CD4-positive, alpha-beta T cell treated with Interleukin-15 for 1 hour (primary cell): Measurements from ENCODE around the gene RAD9A.
A peak's percentile ranks its signal among the peaks of the same experiment; 100 is the strongest.

Source experiments
- DNase-seq: peaks from one replicate; pipeline ENCODE4 v3.0.0-alpha.2; 2020

Gene RAD9A

GRCh38 chr11:67357831-67358670, 33.7 kb upstream of the RAD9A start:
- no peak for DNase-seq

DNA sequence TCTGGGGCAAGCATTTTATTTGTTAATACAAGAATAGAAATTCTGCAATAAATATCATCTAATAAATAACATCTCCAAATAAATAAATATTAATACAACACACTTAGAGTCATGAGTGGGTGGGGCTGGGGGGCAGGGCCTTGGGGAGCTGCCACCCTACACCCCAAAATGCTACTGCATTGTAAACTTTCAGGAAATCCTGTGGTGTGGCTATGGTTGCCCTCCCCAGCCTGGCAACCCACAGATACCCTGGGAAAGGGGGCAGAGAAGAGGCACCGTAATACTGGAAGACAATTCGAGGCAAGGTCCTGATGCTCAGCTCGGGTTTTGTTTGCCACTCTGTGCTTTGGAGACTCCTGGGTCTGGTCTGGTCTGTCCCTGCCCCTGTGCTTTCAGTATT, 27.6 kb upstream of the RAD9A start:
- DNase-seq, result no peak

GRCh38 chr11:67364783-67365722, 26.7 kb upstream of the RAD9A start:
- no peak for DNase-seq

DNA sequence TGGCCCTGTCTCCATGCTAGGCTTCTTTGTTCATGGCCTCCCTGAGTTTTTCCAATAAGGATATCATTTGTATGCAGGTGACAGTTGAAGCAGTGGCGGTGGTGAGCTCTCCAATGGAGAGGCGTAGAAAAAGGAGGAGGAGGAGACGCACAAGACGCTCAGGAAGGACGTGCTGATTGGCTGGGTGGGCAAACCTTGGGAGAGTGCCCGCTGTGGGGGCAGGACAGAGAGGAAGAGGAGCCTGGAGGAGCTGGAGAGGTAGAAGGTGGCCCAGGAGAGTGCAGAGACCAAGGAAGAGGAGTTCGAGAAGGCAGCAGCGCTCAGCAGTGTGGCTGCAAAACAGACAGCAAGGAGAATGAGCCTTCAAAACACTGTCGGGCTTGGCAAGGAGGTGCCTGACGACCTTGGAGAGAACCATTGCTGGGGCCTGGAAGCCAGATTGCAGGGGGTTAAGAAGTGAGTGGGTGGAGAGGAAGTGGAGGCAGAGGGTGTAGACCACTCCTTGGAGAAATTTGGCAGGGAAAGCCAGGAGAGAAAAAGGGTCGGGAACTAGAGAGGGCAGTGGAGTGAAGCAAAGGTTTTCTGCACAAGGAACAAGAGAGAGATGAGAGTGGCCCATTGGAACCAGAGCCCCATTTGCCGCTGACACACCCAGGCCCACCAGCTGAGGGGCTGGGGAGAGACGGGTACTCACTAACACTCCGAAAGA, 25.9 kb upstream of the RAD9A start:
- no peak for DNase-seq

DNA sequence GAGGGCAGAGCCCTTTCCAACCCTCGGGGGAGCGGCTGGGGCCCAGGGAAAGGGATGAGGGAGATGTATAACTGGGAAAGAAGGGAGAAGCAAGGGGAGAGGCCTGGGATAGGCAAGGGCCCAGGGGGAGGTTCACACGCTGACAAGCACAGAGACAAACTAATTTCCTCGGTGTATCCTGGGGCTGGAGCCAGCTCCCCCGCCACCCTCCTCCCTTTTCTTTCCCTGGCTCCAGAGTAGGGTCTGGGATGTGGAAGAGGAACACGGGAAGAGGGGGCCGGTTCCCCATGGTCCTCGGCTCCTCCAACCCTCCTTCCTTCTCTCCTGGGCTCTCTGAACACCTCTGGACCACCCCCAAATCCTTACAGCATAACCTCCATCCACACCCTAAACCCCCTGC, 25.2 kb upstream of the RAD9A start:
- no peak for DNase-seq

DNA sequence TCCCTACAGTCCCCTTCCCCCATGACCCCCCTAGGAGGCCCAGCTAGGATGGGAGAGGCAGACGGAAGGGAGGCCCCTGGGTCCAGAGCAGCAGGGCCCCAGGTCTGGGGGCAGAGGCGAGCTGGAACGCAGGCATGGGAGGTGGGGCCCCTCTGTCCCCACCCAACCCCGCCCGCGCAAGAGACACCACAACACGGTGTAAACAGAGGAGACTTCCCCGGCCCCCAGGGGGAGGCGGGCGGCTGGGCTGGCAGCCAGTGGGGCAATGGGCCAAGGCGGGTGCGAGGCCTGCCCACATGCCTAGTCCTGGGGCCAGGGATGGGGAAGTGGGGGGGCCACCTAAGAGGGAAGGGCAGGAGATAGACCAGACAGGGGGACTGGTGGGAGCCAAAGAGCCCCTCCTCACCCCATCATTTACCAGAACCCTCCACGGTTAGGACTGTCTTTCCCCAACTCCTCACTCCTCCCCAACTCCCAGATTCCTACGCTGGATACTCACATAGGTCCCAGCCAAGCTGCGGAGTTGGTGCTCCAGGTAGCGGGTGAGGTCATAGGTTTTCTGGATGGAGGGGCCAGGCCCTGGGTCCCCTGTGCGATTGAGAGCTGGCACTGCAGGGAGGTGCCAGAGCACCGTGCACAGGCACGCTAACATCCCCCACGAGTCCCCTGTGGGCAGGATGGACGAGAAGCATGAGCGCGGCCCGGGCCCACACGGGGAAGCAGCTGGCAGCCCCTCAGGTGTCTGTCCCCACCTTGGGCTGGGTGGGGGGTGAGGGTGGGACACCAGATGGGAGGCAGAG, 24.6 kb upstream of the RAD9A start:
- no peak for DNase-seq

DNA sequence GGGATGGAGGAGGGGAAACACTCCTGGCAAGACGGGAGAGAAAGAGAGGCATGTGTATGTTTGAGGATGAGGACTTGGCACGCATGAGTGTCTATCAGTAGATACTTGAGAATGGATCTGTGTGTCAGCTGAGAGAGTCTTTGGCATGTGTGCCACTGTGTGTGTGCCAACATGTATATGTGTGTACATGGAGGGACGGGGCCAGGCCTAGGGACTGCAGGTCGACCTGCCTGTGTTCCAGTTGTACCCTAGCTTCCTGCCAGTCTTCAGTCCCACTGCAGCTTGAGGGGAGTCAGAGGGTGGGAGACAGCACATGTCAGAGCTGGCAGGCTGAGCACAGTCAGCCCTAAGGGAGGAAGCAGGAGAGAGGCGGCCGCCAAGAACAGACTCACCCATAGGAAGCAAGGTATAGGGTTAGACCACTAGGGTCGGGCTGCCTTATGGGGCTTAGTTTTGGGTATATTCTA, 24.0 kb upstream of the RAD9A start:
- no peak for DNase-seq

- DNase-seq, result no peak
Observed at GRCh38 chr11:67368621-67369020, 23.2 kb upstream of the RAD9A start.

DNA sequence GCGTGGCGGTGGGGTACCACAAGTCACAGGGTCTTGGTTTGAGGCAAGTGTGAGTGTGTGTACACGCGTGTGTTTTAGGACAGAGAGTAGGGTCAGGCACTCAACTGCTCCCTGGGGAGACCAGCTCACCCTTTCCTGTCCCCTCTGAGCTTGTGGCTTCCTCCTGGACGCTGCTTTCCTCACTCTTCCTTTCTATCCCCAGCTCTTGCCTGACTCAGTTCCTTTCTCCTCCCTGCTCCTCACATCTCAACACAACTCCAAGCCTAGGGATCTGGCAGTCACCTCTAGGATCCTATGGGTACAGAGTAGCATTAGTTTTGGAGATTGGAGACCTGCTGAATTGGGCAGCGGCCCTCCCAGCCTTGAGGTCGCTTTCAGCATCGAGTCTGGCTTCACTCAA, 22.5 kb upstream of the RAD9A start:
- no peak for DNase-seq

- DNase-seq, result no peak
Observed at GRCh38 chr11:67369801-67370284, 21.9 kb upstream of the RAD9A start.

- no peak for DNase-seq
Observed at GRCh38 chr11:67370351-67371076, 21.3 kb upstream of the RAD9A start.

DNA sequence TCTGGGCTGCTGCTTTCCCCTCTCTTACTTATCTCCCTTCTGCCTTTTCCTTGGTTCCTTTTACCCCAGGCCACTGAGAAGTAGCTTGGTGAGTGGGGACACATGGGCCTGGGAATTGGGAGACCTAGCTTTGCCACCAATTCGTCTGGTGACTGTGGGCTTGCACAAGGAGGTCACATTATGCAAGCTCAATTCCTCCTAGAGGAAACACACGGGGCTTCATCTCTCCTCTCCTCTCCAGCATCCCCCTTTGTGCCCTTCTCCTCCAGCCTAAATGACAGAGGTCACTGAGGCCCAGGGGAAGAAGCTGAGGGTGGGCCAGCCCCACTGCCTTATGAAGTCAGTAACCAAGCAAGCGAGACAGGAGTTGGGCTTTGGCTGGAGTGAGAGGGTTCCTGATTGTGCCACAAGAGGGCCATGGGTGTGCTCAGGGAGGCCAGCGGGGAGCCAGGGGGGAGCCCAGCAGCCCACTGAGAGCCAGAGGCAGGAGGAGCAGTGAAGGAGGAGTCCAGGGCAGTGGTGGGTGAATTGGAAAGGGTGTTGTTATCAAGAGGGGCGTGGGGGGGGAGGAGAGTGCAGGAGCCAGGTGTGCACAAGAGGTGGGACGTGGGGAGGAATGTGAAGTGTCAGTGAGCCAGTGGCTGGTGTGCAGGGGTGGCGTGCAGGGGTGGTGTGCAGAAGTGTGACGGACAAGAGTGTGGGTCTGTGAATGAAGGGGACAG, 20.4 kb upstream of the RAD9A start:
- DNase-seq, result no peak

DNA sequence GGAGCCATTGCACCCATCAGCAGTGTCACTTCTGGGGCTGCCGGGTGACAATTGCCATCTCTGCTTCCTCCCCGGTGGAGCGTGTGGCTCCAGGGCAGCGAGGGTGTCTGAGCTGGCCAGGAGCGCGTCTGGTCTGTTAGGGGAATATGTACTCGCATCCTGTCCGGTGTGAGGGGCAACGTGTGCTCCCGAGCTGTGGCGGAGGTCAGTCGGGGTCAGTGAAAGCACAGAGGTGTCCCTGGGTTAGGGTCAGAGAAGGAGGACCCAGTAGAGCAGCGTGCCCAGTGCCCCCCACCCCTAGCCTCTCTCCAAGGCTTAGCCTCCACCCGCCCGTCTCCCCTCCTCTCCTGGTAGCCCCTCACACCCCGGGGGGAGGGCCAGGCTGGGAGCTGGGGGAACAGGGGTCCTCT, 19.9 kb upstream of the RAD9A start:
- DNase-seq, result no peak

- no peak for DNase-seq
Observed at GRCh38 chr11:67372321-67372992, 19.3 kb upstream of the RAD9A start.

GRCh38 chr11:67372993-67373647, 18.7 kb upstream of the RAD9A start, which contains the start of gene CLCF1:
TSS of gene CLCF1 (minus strand) at chr11:67373598. CDS start at chr11:67373539, 59 bp downstream.
- peak; percentile 55 for DNase-seq

DNA sequence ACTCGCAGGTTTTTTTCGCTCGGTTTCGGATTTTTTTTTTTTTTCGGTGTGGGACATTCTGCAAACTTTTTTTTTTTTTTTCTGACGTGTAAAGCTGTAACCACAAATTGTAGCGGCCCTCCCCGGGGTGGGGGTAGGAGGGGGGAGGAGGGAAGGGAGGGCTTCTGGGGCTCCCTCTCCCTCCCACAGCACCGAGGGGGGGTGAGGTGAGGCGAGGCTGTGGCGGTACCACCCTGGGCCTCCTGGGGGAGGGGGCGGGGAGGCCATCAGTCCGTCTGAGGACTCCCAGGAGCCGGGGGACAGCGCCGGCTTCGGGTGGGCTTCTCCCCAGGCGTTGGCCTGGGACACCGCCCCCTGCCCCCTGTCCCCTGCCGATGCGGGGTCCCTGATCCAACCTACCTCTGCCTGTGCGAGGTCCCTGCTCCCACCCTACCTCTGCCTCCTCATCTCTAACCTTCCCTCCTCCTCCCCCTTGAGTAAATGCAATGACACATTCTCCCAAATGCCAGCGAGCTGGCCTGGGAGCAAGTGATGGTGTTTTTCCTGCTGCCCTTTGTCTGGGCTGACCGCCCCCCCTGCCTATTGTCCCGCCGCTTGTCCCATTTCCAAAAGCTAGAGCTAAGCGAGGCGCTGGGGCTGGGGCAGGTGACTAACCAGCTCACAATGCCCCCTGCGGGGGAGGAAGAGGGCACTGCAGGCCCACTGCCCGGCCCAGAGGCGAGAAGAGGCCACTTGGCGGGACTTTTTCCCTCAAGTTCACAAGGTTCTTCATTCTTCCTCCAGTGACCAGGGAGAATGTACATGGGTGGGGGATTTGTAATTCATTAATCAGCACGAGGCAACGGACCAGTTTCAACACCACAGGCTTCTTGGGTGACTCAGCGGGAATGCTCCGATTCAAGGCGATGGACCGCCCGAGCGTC, 17.9 kb upstream of the RAD9A start:
- peak; percentile 92 for DNase-seq

DNA sequence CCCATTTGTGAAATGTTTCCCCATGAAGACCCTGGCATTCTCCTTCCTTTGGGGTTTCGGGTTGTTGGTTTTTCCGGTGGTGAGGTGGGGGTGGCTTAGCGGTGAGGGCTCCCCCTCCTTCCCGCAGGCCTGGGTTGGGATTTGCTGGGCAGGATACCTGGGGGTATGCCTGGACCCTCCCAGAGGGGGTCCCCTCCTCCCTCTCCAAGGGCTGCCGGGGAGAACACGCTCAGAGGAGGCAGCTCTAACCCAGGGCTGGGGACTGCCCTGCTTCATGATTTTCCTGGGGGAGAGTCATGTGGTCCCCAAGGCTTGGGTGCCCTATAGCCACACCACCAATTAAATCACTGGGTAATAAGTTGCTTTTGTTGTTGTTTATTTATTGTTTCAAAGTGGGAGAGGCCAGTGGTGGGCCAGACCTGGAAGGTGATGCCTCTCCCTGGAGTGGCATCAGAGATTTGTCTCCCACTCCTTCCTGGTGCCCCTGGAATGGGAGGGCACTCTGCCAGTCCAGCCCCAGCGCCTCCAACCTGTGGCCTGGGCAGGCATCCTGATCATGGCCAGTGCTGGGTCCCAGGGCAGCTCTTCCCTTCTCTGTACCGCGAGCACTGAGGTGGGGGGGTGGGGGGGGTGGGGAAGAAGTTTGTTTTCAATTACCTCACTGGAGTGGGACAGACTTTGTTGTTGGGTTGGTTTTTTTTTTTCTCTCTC, 17.1 kb upstream of the RAD9A start:
- no peak for DNase-seq
